Hepatocyte (in vitro differentiated cells): ENCODE results near the gene LARP7.
"Not testable (repeated sequence)": the region's sequence is repeated elsewhere in the genome, so short reads cannot be mapped to it uniquely, and the experiment has no call there.

Experiments used
- EZH2 ChIP-seq: fragments of 200-600 bp; sonication (generic); IDR thresholded peaks from 2 replicates; pipeline ENCODE4 v1.6.1; 2016; ENCODE audit warnings: antibody characterized with exemption, mild to moderate bottlenecking, borderline replicate concordance
- EZH2phosphoT487 ChIP-seq: fragments of 200-600 bp; sonication (generic); IDR thresholded peaks from one replicate; pipeline ENCODE4 v1.6.1; 2018; ENCODE audit warnings: antibody characterized with exemption, mild to moderate bottlenecking, low read depth, moderate library complexity; ENCODE audit not compliant: unreplicated experiment, severe bottlenecking
- TF ChIP-seq, protein P1 (sequence below): fragments of 200-600 bp; sonication (generic); IDR thresholded peaks from 2 replicates; pipeline ENCODE4 v1.5.1; 2016; ENCODE audit warnings: antibody characterized with exemption, mild to moderate bottlenecking; ENCODE audit not compliant: poor library complexity

DNA sequence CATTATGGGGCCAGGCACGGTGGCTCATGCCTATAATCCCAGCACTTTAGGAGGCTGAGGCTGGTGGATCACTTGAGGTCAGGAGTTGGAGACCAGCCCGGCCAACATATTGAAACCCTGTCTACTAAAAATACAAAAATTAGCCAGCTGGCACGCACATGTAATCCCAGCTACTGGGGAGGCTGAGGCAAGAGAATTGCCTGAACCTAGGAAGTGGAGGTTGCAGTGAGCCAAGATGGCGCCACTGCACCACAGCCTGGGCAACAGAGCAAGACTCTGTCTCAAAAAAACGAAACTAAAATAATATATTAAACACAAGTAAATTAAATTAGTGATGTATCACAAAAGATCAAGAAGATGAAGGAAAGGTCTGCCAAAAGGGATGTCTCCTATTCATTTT is 19.2 kb downstream of the LARP7 start:
- TF ChIP-seq, protein P1, sequence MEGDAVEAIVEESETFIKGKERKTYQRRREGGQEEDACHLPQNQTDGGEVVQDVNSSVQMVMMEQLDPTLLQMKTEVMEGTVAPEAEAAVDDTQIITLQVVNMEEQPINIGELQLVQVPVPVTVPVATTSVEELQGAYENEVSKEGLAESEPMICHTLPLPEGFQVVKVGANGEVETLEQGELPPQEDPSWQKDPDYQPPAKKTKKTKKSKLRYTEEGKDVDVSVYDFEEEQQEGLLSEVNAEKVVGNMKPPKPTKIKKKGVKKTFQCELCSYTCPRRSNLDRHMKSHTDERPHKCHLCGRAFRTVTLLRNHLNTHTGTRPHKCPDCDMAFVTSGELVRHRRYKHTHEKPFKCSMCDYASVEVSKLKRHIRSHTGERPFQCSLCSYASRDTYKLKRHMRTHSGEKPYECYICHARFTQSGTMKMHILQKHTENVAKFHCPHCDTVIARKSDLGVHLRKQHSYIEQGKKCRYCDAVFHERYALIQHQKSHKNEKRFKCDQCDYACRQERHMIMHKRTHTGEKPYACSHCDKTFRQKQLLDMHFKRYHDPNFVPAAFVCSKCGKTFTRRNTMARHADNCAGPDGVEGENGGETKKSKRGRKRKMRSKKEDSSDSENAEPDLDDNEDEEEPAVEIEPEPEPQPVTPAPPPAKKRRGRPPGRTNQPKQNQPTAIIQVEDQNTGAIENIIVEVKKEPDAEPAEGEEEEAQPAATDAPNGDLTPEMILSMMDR: not testable (repeated sequence)
- not testable (repeated sequence) for TF ChIP-seq EZH2, EZH2phosphoT487
